PFSK-1 (cell line): ENCODE data around the gene KIAA1958.

Source experiments
- FOXP2 ChIP-seq: optimal IDR thresholded peaks from 2 replicates; pipeline ENCODE3; 2011; ENCODE audit warnings: borderline replicate concordance, control low read depth, inconsistent platforms; ENCODE audit not compliant: insufficient read depth; ENCODE audit errors: extremely low read length, extremely low read depth
- POLR2AphosphoS5 ChIP-seq: IDR thresholded peaks from 2 replicates; pipeline ENCODE4 v1.6.1; 2012; ENCODE audit warnings: low read depth, mild to moderate bottlenecking, control low read depth, low read length, moderate library complexity
- SIN3A ChIP-seq: IDR thresholded peaks from 2 replicates; pipeline ENCODE4 v1.6.1; 2012; ENCODE audit warnings: mild to moderate bottlenecking, low read length, moderate library complexity, borderline replicate concordance; ENCODE audit not compliant: insufficient read depth
- TAF1 ChIP-seq: IDR thresholded peaks from 2 replicates; pipeline ENCODE4 v1.6.1; 2012; ENCODE audit warnings: low read length, control low read depth, borderline replicate concordance; ENCODE audit not compliant: insufficient read depth
- TF ChIP-seq, protein P1 (sequence below), 2 experiments: IDR thresholded peaks; 2 replicates each; pipeline versions ENCODE4 v1.6.1 to v1.8.0; 2011 to 2012; ENCODE audit warnings: low read depth in 2 of 2, low read length in 2 of 2, control low read depth in 1 of 2, inconsistent platforms in 1 of 2, mild to moderate bottlenecking in 1 of 2, moderate library complexity in 1 of 2; ENCODE audit not compliant: insufficient read depth in 1 of 2

The KIAA1958 gene

DNA sequence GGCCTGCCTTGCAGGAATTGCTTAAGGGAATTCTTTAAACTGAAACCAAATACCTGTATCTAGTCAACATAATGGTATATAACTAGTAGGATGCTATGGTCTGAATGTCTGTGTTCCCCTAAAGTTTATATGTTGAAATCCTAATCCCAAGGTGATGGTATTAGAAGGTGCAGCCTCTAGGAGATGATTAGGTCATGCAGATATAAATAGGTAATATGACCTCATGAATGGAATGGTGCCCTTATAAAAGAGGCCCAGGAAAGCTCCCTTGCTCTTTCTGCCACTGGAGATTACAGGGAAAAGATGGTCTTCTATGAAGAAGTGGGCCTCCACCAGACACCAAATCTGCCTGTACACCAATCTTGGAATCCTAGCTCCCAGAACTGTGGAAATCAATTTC, 7.4 kb upstream of the KIAA1958 start:
- no peak for TF ChIP-seq FOXP2
- TF ChIP-seq, protein P1, sequence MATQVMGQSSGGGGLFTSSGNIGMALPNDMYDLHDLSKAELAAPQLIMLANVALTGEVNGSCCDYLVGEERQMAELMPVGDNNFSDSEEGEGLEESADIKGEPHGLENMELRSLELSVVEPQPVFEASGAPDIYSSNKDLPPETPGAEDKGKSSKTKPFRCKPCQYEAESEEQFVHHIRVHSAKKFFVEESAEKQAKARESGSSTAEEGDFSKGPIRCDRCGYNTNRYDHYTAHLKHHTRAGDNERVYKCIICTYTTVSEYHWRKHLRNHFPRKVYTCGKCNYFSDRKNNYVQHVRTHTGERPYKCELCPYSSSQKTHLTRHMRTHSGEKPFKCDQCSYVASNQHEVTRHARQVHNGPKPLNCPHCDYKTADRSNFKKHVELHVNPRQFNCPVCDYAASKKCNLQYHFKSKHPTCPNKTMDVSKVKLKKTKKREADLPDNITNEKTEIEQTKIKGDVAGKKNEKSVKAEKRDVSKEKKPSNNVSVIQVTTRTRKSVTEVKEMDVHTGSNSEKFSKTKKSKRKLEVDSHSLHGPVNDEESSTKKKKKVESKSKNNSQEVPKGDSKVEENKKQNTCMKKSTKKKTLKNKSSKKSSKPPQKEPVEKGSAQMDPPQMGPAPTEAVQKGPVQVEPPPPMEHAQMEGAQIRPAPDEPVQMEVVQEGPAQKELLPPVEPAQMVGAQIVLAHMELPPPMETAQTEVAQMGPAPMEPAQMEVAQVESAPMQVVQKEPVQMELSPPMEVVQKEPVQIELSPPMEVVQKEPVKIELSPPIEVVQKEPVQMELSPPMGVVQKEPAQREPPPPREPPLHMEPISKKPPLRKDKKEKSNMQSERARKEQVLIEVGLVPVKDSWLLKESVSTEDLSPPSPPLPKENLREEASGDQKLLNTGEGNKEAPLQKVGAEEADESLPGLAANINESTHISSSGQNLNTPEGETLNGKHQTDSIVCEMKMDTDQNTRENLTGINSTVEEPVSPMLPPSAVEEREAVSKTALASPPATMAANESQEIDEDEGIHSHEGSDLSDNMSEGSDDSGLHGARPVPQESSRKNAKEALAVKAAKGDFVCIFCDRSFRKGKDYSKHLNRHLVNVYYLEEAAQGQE (IDR thresholded peaks at IDR 0.05; ENCODE audit: insufficient read depth in 1 of 2, low read depth in 2 of 2, low read length in 2 of 2): no peak
- no peak for TF ChIP-seq TAF1
- TF ChIP-seq SIN3A: no peak
- TF ChIP-seq POLR2AphosphoS5: no peak

DNA sequence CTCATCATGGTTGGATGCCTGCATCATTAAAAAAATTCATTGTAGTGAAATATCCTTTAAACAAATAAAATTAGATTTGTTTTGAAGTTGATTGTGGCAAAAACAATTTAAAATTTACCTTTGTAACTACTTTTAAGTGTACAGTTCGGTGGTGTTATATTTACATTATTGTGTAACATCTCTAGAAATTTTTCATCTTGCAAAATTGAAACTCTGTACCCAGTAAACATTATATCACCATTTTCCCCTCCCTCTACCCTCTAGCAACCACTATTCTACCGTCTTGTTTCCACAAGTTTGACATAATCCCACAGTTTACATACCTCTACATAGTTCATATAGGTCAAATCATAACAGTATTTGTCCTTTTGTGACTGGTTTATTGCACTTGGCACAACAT, 2.0 kb upstream of the KIAA1958 start:
- no peak for TF ChIP-seq SIN3A
- TF ChIP-seq, protein P1 (IDR thresholded peaks at IDR 0.05; ENCODE audit: insufficient read depth in 1 of 2, low read depth in 2 of 2, low read length in 2 of 2): no peak
- no peak for TF ChIP-seq POLR2AphosphoS5
- TF ChIP-seq TAF1: no peak
- TF ChIP-seq FOXP2: no peak

DNA sequence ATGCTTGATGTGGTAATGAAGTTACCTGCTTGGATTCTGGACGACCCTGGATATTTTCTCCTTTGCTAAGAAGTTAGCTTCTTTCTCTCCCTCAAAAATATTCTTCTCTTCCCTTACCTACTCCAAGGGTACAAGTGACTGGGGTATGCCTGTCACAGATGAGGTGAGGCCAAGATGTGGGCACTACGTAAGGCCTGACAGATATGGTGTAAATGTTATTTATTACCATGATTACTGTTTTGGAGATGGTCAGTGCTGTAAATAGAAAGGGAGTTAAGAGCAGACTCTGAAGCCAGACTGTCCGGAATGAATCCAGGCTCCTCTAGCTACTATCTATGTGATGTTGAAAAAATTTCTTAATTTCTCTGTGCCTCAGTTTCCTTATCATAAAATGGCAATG, 1.1 kb upstream of the KIAA1958 start:
- no peak for TF ChIP-seq POLR2AphosphoS5
- no peak for TF ChIP-seq TAF1
- TF ChIP-seq FOXP2: no peak
- TF ChIP-seq, protein P1 (IDR thresholded peaks at IDR 0.05; ENCODE audit: insufficient read depth in 1 of 2, low read depth in 2 of 2, low read length in 2 of 2): no peak
- TF ChIP-seq SIN3A: no peak

DNA sequence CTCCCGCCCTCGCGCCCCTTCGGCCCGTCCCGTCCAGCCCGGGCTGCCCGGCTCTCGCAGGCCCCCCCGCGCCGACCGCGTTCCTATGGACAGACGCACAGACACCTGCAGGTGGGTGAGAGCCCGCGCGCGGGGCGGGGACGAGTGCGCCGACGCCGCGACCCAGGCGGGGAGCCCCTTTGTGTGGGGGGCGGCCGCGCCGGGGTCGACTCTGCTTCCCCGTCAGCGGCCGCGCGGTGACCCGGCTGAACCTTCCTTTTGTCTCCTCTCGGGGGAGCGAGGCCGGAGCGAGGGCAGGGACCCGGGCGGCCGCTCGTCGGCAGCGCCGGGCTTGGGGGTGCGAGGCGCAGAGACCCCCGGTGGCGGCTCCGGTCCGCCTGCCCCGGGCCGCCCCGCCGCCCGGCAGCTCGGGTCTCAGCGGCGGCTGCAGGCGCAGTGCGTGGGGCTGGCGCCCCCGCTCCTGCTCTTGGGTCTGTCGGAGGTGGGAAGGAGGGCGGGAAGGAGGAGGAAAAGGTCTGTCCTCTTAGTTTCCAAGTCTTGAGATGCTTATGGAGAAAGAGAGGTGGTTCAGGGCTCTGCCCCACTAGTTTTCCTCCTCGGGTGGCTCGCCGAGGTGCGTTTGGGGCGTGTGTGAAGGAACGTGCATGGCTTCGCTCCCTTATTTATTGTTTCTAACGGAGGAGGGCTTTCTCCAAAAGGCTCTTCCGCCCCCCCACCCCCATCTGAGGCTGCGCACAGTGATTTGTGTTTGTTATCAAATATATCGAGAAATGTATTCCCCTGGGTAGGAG, 576 bp downstream of the KIAA1958 start:
- peak; percentile 65; the same call in 1 of the 2 replicates for TF ChIP-seq SIN3A
- TF ChIP-seq, protein P1 (IDR thresholded peaks at IDR 0.05; ENCODE audit: insufficient read depth in 1 of 2, low read depth in 2 of 2, low read length in 2 of 2): no peak

DNA sequence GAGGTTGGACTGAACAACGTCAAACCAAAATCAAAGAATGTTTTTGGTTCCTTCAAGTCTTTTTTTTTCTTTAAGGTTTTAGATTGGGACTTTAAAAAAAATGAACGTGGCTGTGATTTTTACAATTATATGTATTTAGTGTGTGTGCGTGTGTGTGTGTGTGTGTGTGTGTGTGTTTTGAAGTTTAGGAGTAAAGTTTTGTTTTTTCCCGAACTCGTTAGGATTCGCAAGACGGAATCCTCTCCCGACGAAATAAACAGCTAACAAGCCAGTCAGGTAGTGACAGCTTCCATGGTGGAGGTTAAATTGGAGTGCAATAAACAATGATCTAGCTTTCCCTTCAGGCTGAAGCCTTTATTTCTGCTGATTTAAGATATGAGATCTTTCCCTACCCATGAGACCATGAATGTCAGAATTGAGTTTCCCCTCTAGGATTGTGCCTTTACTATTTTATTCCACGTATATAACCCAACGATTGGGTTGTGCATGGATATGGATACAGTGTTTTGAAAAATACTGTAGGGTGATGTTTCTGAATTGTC, 1.2 kb downstream of the KIAA1958 start:
- TF ChIP-seq TAF1: no peak
- TF ChIP-seq SIN3A: no peak
- TF ChIP-seq, protein P1 (IDR thresholded peaks at IDR 0.05; ENCODE audit: insufficient read depth in 1 of 2, low read depth in 2 of 2, low read length in 2 of 2): no peak
- no peak for TF ChIP-seq FOXP2
- no peak for TF ChIP-seq POLR2AphosphoS5
